CD4-positive, alpha-beta T cell treated with Interleukin-1 beta for 1 hour (primary cell): ENCODE measurements around the gene STX16.

Source experiments
- DNase-seq, 2 donors: peaks; one replicate each; pipeline ENCODE4 v3.0.0-alpha.2; 2020 to 2022

Gene STX16

DNA sequence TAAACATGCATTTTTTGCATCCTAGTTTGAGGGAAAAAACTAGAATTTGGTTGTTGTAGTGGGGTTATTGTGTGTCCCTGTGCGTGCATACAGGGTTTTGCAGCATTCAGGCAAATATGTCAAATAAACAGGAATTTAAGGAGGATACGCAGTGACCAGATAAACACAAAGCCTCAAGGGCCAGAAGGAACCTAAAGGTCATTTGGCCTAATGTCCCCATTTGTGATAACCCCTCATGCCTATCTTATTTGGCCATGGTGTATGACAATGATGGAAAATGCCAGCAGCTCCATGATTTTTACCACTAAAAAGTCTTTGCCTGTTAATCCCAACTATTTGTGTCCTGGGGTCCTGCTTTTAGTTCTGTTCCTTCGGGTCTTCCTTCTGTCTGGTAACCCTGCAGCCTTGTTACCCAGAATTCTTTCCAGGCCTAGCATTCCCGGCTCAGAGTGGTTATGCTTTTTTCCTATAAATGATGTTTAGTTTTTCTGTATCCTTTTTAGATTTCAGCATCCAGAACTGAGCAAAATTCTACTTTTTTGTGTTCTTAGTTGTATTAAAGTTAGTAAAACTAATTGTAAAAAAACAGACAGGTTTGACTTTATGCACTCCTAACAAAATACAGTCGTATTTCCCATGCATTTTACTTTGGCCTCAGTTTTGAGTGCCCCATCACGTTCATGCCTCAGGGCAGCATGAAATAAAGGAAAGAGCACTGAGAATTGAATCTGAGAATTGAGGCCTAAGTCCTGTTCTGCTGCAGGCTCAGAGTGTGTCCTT is 4.4 kb downstream of the STX16 start:
- no peak for DNase-seq

DNA sequence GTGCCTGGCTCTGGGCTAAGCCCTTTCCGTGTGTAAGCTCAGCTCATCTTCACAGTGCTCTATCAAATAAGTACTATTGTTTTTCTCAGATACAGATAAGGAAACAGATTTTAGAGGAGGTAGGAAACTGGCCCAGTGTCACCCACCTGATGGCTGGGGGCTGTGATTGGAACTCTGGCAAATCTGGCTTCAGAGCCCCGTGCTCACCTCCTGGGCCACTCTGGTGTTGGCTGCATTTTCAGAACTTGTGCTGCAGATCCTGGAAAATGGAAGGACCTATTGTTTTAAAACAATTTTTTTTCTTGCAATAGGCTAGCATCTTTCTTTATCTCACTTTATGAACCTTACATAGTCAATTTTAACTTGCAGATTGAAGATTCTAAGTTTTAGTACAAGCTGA is 5.7 kb downstream of the STX16 start:
- no peak for DNase-seq

DNA sequence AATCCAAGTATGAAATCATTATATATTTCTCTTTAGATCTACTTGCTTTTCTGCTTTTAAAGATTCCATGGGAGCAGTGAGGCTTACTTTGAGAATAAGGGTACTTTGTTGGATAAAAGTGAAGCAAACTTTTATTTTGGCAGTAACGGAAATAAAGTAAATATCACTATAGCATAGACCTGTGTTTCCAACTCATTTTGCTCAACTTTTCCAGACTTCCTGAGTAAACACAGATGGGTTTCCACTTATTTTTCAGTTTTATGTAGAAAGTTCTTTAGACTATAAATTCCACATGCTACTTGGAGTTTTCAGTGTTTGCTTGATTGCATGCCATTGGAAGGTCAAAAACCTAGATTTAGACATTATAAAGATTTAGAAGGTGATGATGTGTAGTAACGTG is 6.2 kb downstream of the STX16 start:
- DNase-seq: no peak

DNA sequence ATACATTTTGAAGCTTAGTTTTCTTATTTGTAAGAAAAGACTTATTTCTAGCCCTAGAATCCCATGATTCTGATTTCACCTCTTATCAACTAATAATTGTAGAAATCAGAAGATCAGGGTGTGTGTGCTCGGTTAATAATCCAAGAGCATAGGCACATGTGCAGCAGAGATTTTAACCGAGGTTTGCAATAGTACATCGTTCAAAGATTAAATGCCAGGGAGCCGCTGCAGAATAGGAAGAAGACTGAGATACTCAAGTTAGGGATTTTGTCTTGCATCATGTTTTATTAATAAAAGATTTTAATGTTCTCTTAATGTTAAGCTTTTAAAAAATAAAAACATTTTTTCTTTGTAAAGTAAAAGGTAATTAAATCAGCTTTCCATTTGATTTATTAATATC is 6.9 kb downstream of the STX16 start:
- DNase-seq: no peak

DNA sequence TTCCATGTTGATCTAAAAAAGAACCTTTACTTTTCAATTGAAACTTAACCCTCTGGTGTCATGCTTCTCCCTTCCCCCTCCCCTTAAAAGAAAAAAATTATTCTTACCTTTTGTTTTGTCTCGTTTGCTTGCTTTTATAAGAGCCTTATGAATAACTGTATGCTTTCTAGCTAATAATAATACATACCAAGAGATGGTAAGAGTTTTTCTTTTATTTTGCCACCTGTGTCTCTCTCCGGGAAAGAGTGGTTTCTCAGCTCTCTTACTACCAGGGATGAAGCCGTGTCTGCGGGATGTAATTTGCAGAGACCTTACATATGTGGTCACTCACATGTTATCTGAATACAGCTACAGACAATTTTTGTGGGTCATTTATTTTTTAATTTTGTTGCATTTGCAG is 7.7 kb downstream of the STX16 start:
- DNase-seq: no peak

DNA sequence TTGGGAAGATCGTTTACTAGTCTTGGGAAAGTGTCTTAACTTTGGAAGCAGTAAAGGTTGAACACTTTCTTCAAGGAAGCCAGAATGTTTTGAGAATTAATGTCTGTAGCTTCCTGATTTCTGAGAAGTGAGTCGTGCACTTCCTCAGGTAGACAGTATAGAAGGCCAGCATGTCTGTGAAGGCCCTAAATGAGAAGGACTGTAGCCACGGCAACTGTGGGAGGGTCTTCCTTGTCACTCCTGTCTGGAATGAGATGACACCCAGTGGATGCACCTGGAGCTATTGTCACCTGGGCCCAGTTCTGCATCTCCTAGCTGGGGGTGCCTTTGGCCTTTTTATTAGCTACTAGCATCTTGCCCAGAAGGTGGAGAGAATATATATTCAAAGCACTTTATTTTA is 8.8 kb downstream of the STX16 start:
- DNase-seq: peak; percentile 6 to 19

DNA sequence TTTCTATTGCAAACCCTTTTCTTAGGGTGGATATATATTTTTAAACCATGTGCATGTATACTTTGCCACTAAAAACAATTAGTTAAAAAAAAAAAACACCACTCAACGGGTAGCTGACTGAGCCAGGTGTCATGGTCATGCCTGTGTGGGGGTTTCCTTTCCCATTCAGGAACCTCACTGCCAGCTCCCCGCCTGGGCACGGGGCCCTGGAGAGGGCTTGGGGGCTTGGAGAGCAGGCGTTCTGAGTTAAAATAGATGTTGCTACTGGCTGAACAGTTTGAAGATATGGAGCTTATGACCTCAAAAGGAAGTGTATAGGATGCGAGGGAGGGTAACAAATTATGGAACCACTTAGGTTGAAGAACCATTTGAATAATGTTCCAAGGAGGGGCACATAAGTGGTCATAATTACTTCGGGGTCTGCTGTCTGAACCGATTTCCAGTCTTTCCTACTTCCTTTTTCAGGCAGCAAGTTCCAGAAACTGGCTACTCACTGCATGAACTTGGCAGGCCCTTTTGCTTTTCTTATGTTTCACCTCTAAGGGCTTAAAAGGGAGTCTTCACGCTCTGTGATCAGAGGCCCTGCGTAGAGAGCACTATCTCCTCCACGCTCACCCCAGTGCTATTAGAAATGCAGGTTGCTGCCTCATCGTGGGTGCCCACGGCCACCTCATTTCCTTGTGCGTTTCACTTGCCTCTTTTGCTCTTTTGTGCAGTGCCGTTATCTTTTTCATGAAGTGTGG is 9.9 kb downstream of the STX16 start:
- DNase-seq: peak; percentile 51 to 62

DNA sequence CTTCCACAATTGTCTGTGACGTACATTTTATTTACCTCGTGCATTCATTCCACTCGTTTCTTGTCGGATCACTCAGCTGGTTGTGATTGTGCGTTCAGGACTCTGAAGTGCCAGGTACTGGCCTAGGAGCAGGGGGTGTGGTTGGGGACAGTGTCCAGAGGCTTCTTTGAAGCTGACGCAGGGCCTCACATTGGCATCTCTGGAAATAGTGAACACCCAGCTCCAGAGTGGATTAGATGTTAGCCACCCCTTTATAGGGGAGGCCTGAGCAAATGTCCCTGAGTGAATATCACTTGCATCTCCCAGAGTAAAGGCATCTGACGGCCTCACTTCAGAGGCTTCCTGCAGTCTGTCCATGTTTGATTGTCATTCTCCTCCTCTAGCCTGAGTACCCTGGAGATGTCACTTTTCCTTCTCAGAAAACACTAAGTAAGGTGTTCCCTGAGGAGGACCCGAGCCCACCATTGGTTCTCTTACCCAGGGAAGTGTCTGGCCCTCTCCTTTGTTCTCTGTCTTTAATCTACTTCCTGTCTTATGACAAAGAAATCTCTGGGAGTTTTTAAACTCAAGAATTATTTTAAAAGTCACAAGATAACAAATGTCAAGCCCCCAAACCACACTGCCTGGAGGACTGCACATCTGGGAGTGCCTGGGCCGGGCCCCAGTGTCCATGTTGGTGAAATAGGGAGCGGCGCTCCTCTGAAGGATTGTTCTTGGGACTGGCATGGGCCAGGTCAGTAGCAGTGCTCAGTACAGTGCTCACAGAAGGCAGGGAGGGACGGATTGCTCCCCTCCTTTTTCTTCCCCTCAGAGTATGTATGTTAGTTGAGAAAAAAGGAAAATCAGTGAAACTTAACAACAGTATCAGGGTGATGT is 10.8 kb downstream of the STX16 start:
- peak in 1 of 2 donors; percentile 8 for DNase-seq

DNA sequence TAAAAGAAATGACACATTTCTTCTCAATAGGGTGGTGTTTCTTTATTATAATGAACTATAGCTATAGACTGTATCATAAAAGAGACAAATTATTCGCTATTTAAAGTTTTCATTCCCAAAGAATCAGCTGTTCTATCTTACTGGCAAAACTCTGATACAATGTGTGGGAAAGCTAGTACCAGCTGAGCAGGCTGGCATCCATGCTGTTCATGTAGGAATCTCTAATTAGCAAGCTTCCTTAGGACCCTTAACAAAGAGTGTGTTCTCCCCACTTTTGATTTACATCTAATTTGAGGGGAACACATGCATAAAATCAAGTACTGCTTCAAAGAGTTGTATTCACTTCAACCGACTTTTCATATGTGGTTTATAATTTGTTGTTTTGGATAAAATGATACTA is 13.2 kb downstream of the STX16 start:
- no peak for DNase-seq

DNA sequence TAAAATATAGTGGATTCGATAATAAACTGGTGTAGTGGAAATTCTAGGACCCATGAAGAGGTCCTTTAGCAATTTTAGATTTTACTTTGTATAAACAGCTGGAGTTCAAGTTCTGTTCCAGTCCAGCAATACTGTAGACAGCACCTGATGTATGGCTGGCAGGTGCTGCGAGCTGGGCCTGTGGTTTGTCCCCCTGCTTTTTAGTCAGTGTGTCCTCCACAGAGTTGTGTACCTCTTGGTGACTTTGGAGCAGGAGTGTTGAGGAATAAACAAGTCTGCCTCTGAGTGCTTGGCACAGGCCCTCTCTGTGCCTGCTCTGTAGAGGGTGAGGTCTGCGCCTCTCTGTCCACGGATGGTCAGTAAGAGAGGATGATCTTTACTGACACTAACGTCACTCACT is 13.8 kb downstream of the STX16 start:
- DNase-seq: no peak

DNA sequence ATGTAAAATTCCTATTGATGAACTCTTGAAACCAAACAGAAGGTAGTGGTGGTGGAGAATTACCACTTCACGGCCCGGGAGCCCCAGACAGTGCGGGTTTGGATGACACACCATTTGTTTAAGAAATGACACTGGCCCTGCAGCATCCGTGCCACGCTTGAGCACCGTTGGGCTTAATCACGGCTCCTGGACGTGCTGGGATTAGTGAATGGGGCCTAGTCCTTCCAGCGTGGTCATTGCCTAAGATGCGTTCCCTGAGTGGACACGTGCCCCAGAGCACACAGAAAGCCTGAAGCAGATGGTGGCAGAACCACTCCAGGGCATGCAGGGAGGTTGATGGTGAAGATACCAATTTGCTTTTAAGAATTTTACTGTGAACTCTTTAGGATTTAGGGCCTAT is 14.5 kb downstream of the STX16 start:
- DNase-seq: no peak

DNA sequence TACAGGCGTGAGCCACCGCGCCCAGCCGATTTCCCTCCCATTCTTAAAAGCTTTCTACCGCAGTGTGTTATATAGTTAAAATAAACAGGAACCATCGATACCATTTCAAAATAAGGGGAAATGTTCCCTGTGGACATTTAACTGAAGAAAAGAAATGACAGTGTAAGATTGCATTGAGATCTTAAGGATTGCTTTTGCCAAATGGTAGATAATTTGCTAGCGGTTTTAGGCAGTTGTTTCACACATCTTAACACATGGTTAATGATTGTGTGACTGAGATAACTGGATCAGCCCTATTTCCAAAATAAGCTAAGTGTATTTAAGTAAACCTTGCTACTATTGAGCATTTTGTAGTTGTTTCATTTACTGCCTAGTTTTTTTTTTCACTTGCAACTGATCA is 15.6 kb downstream of the STX16 start:
- no peak for DNase-seq

DNA sequence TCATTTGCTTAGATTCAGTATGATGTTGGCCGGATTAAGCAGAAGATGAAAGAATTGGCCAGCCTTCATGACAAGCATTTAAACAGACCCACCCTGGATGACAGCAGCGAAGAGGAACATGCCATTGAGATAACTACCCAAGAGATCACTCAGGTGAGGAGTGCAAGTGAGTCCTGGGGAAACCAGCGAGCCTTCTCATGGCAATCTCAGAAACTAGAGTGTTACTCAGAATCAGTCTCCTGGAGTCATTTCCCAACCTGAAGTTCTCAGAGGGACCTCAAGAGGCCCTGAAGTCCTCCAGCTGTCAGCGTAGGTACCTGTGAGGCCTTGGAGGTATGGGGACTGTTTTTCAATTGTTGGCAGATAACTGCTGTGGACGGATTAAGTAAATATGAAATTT is 16.9 kb downstream of the STX16 start:
- no peak for DNase-seq

DNA sequence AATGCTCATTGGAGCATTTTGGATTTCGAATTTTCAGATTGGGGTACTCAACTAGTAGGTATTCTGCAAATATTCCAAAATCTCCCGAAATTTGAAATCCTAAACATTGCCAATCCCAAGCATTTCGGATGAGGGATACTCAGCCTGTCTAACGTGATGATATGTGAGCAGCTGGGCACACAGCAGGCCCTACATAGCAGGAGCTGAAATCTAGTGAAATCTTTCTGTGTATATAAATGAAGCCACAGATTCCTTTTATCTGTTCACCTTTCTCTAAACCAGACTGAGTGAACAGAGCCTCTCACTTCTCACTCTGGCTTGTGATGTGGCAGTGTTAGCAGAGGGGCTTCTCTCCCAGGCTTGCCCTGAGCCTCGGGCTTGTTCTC is 17.8 kb downstream of the STX16 start:
- no peak for DNase-seq

DNA sequence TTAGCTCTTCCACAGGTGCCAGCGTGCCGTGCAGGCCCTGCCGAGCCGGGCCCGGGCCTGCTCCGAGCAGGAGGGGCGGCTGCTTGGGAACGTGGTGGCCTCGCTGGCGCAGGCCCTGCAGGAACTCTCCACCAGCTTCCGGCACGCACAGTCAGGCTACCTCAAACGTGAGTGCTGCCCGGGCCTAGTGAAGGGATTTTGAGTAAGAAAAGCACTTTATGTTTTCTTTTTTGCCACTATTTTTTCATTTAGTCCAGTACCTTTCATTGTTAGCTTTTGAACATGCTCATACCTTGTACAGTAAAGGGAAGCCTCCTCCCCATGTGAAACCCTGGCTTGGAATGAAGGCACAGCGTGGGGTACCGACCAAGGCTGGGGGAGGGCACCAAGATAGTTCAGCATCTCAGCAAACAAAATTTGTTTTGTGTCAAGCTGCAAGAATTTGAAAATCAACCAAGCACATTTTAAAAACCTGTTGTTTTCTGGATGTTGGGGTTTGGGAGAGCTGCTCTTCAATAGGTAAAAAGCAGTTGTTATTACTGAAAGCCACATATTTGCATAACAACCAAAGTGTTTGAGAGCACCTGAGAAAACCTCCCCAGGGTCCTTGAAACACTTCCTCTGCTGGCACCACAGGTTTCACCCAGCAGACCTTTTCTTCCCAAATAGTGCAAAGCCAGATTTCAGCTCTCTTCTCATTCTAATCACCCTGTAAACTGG is 18.4 kb downstream of the STX16 start:
- no peak for DNase-seq

DNA sequence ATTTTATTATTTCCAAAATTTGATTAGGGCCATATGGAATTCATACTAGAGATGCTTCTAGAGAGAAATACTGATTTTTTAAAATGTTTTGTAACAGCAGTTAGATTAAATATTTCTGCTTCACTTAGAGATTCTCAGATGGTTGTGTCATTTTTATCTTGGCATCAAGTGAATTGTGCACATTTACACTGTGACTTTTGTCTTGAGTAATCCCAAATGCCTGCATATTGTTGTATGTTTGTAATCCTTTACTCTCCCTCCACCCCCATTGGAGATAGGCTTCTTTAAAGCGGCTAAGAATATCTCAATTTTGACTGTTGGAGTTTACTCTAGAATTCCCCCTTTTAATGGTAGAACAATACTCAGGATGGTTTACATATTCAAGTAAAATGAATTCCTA is 19.0 kb downstream of the STX16 start:
- no peak for DNase-seq

DNA sequence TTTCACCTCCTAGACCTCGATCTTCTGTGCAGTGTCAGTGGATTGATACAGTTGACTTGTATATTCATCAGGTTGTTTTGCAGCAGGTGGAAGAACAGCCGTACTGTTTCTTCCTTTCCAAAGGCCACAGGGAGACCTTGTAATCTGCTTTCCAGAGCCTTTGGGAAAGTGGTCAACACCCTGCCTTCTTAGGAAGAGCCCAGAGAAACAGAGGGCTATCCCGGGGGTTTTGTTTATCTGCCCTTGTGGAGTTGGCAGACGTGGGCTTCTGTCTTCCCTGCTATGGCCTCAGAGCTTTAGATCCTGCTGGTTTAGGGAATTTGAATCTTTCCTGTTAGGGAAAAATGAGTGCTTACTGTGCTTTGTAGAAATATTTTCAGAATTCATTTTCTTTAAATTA is 19.6 kb downstream of the STX16 start:
- DNase-seq: no peak

DNA sequence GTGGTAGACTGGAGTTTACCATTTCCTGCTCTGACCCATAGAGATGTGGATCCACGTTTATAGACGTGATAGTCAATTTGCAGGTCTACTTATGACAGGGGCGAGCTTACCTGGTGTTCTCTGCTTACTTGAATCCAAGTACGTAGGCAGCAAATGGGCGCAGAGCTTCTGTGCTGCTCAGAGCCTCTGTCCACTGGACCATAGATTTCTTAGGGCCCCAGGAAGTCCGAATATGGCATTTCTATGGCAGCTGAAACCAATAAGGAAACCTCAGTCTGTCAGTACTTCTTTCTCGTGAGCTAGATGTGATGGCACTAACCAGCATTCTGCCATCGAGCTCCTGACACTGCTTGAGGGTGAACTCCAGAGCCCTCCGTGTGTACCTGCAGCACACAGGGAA is 22.0 kb downstream of the STX16 start:
- DNase-seq: no peak

DNA sequence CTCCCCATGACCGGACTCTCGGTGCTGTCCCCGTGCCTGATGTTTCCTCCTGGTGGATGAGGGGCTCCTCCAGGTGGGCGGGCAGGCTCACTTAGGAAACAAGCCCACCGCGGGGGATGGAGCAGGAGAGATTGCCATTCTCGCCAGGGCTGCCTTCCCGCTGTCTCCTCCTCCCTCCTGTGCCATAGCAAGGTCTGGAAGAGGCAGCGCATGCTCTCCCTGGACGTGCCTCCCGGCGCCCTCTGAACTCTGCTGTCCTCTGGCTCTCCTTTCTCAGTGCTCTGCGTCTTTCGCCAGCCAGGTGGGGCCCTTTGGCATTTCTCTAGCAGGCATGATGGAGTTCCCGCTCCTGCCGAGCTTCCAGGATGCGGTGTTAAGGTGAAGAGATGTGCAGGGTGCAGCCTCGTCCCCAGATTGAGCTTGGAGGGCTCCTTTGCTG is 24.1 kb downstream of the STX16 start:
- DNase-seq: no peak

DNA sequence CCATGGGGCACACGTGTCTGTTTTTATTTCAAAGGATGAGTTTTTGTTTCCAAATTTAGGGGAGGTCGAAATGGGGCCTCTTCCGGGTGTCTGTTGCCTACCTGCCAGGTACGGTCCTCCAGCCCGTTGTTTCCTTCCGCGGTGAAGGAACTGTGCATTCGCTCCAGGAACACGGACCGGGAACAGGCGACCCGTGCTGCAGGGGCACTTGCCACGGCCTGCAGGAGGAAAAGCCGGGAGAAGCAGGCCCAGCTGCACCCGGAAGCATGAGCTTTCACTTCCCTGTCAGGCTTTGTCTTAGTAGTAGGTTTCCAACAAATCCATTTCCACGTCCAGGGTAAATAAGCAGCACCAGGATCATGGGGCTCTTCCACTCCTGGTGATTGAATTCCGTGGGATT is 24.6 kb downstream of the STX16 start:
- DNase-seq: no peak

DNA sequence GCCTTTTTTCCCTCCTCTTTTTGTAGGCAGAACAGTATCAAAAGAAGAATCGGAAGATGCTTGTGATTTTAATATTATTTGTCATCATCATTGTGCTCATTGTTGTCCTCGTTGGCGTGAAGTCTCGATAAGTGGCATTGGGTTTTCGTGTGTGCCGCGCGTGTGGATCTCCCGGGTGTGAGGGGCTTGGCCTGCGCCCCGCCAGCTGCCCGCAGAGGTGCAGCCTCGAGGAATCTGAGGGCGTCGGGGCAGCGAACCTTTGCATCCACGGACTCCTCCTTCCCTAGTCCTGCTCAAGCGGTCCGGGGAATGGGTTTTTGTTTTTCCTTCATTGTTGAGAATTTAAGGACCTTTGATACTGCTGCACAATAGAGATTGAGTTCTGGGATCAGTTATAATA is 25.1 kb downstream of the STX16 start:
- DNase-seq: no peak

DNA sequence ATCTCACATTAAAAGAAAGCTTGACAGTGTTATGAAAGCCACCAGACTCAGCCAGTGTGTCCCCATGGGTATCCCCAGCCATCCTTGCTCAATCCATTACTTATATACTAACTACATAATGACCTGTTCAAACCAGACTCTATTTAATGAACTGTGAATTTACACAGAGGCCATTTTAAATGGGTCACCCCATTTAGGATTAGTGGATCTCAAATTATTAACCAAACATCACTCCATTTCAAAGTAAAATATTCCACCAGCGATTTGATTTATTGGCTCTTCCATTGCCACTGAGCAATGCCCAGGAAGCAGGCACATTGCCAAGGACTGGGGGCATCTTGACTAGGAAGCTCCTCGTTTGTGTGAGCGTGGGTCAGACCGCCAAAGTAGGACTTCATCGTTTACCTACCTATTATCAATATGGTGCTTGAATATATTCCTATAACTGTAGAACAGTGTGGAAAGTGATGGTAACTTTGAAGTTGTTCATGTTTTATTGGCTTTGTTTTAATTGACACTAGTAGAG is 26.1 kb downstream of the STX16 start:
- DNase-seq: no peak

DNA sequence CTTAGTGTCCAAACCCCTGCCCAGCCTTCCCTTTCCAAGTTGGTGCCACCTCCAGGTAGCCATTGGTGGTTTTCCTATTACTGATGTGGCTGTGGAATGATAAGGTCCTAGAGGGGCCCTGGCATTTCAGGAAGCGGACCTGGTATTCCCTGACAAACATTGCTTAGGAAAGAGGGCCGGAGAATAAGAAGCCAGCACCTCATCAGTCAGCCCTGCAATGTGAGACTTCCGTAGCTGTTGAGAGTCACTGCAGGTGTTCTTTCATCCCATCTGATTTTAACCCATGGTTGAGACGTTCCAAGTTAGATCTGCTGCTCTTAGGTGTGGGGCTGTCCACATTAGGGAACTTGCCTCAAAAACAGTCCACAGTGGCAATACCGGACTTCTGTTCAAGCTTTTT is 26.7 kb downstream of the STX16 start:
- no peak for DNase-seq
